ENCODE data around the gene XPA. TPM values are rescaled to one million over a fixed set of nuclear protein-coding genes. Genes with fewer than 3 reads are reported as not detected.
A peak's percentile ranks its signal among the peaks of the same experiment; 100 is the strongest.
"Not testable (repeated sequence)": the region's sequence is repeated elsewhere in the genome, so short reads cannot be mapped to it uniquely, and the experiment has no call there.

Gene XPA
- total RNA-seq (2014; rRNA removed; shearing (Covaris generic)), result 10.4 and 12.4 TPM in 2 replicates
- 6.8 and 13.9 TPM in 2 replicates for polyA plus RNA-seq (2014; cell fraction: nucleus; rRNA removed)

GRCh38 chr9:97696803-97697601 is at the start of gene XPA:
TSS of gene XPA (minus strand) at chr9:97697340. CDS start at chr9:97697292, 48 bp downstream.
- peak; percentile 97 for DNase-seq (ENCODE audit: extremely low read depth, low read depth)

- DNase-seq (ENCODE audit: extremely low read depth, low read depth), result no peak
Measured at GRCh38 chr9:97744710-97745708, 47.9 kb upstream of the XPA start.

- DNase-seq (ENCODE audit: extremely low read depth, low read depth), result not testable (repeated sequence)
Measured at GRCh38 chr9:97744025-97744424, 46.9 kb upstream of the XPA start.

- no peak for DNase-seq (ENCODE audit: extremely low read depth, low read depth)
Measured at GRCh38 chr9:97742545-97742944, 45.4 kb upstream of the XPA start.

GRCh38 chr9:97741947-97742346 is 44.8 kb upstream of the XPA start:
- no peak for DNase-seq (ENCODE audit: extremely low read depth, low read depth)

- no peak for DNase-seq (ENCODE audit: extremely low read depth, low read depth)
Measured at GRCh38 chr9:97740848-97741821, 44.0 kb upstream of the XPA start.

GRCh38 chr9:97737429-97737828 is 40.3 kb upstream of the XPA start:
- DNase-seq (ENCODE audit: extremely low read depth, low read depth), result peak; percentile 35

- DNase-seq (ENCODE audit: extremely low read depth, low read depth), result no peak
Measured at GRCh38 chr9:97735070-97735600, 38.0 kb upstream of the XPA start.

GRCh38 chr9:97726716-97727115 is 29.6 kb upstream of the XPA start:
- DNase-seq (ENCODE audit: extremely low read depth, low read depth), result no peak

GRCh38 chr9:97723819-97724218 is 26.7 kb upstream of the XPA start:
- DNase-seq (ENCODE audit: extremely low read depth, low read depth), result no peak

- no peak for DNase-seq (ENCODE audit: extremely low read depth, low read depth)
Measured at GRCh38 chr9:97722331-97722730, 25.2 kb upstream of the XPA start.

GRCh38 chr9:97721396-97721795 is 24.3 kb upstream of the XPA start:
- DNase-seq (ENCODE audit: extremely low read depth, low read depth), result no peak

GRCh38 chr9:97717866-97718265 is 20.7 kb upstream of the XPA start:
- no peak for DNase-seq (ENCODE audit: extremely low read depth, low read depth)

GRCh38 chr9:97714435-97714834 is 17.3 kb upstream of the XPA start:
- DNase-seq (ENCODE audit: extremely low read depth, low read depth), result no peak

- no peak for DNase-seq (ENCODE audit: extremely low read depth, low read depth)
Measured at GRCh38 chr9:97711223-97711626, 14.1 kb upstream of the XPA start.

- DNase-seq (ENCODE audit: extremely low read depth, low read depth), result peak; percentile 65
Measured at GRCh38 chr9:97710356-97711222, 13.4 kb upstream of the XPA start.

- DNase-seq (ENCODE audit: extremely low read depth, low read depth), result no peak
Measured at GRCh38 chr9:97706246-97706645, 9.1 kb upstream of the XPA start.

GRCh38 chr9:97705354-97705950 is 8.3 kb upstream of the XPA start:
- DNase-seq (ENCODE audit: extremely low read depth, low read depth), result no peak
